RWPE2 (cell line): ENCODE measurements around the gene PPP1R7.

Experiments used
- ATAC-seq: fragments of 200-7000 bp; cut with Tn5 transposase; 3 replicates; pipeline ENCODE4 v1.9.1; 2021; ENCODE audit warnings: low read depth
- DNase-seq: peaks from one replicate; pipeline ENCODE4 v3.0.0-alpha.2; 2020; ENCODE audit warnings: low spot score
- H3K27ac ChIP-seq: fragments of 450-650 bp; 2 replicates; pipeline ENCODE4 v1.5.1; 2017; ENCODE audit warnings: mild to moderate bottlenecking; ENCODE audit not compliant: poor library complexity, severe bottlenecking
- H3K27me3 ChIP-seq: fragments of 250-450 bp; sonication (Bioruptor Pico); 2 replicates; pipeline ENCODE4 v1.5.1; 2021; ENCODE audit warnings: mild to moderate bottlenecking, moderate library complexity; ENCODE audit not compliant: insufficient read depth, poor library complexity, severe bottlenecking
- H3K36me3 ChIP-seq: fragments of 250-450 bp; sonication (Bioruptor Pico); 2 replicates; pipeline ENCODE4 v1.5.1; 2020; ENCODE audit warnings: low read depth, mild to moderate bottlenecking, moderate library complexity
- H3K4me1 ChIP-seq: fragments of 250-450 bp; sonication (Bioruptor Pico); 2 replicates; pipeline ENCODE4 v1.5.1; 2021; ENCODE audit warnings: mild to moderate bottlenecking, moderate library complexity; ENCODE audit not compliant: insufficient read depth, poor library complexity, severe bottlenecking
- H3K4me3 ChIP-seq: fragments of 250-450 bp; sonication (Bioruptor Pico); 2 replicates; pipeline ENCODE4 v1.5.1; 2021; ENCODE audit warnings: mild to moderate bottlenecking, moderate library complexity; ENCODE audit not compliant: severe bottlenecking
- H3K9me3 ChIP-seq: fragments of 250-450 bp; sonication (Bioruptor Pico); 2 replicates; pipeline ENCODE4 v1.5.1; 2021; ENCODE audit warnings: mild to moderate bottlenecking, moderate library complexity; ENCODE audit not compliant: severe bottlenecking
- TF ChIP-seq, protein P1 (sequence below): fragments of 450-650 bp; IDR thresholded peaks from one replicate; pipeline ENCODE4 v1.5.1; 2017; ENCODE audit warnings: mild to moderate bottlenecking, moderate library complexity; ENCODE audit not compliant: poor library complexity, severe bottlenecking

PPP1R7 gene

DNA sequence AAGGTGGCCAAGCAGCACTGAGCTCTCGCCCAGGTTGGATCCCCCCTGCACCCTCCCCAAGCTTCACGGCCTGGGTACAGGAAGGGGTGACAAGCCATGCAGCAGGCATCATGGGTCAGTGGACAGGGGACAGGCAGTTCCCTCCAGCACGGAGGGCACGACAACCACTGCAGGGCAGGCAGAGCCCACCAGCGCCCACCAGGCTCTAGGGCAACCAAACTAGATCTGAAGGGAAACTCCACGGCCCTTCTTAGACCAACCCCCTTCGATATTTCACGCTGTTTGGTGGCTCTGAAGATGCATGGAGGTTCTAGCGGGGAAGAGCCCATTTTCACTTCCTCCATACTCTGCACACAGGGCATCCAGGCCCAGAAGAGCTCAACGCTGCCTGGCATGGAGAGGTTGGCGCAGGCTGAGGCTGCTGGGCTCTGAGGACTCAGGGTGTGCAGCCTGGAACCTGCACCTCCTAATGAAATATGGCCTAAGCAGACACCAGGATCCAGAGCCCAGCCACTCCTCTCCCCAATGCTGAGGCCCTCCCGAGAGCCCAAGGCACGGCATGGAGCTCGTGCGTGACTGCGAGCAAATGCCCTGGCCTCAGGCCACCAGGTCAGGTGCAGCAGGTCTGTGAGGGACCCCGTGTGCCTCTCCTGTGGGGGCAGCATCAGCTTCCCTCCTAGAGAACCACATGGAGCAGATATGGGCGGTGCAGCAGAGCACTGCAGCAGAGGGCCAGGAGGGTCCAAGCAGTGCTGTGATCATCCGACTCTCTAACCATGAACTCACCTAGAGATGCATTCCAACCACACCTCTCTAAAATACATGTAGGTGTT lies 39.4 kb upstream of the PPP1R7 start:
- H3K36me3 ChIP-seq = peaks cover 11% of the 10 kb centered on the region
- H3K27ac ChIP-seq = no peak overlapping the region
- TF ChIP-seq, protein P1, sequence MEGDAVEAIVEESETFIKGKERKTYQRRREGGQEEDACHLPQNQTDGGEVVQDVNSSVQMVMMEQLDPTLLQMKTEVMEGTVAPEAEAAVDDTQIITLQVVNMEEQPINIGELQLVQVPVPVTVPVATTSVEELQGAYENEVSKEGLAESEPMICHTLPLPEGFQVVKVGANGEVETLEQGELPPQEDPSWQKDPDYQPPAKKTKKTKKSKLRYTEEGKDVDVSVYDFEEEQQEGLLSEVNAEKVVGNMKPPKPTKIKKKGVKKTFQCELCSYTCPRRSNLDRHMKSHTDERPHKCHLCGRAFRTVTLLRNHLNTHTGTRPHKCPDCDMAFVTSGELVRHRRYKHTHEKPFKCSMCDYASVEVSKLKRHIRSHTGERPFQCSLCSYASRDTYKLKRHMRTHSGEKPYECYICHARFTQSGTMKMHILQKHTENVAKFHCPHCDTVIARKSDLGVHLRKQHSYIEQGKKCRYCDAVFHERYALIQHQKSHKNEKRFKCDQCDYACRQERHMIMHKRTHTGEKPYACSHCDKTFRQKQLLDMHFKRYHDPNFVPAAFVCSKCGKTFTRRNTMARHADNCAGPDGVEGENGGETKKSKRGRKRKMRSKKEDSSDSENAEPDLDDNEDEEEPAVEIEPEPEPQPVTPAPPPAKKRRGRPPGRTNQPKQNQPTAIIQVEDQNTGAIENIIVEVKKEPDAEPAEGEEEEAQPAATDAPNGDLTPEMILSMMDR = no peak
- no peak overlapping the region for H3K4me3 ChIP-seq
- H3K9me3 ChIP-seq = no peaks in the 10 kb centered on the region
- ATAC-seq (no peak), DNase-seq (no peak)
- no peaks in the 10 kb centered on the region for H3K27me3 ChIP-seq
- no peaks in the 10 kb centered on the region for H3K4me1 ChIP-seq

DNA sequence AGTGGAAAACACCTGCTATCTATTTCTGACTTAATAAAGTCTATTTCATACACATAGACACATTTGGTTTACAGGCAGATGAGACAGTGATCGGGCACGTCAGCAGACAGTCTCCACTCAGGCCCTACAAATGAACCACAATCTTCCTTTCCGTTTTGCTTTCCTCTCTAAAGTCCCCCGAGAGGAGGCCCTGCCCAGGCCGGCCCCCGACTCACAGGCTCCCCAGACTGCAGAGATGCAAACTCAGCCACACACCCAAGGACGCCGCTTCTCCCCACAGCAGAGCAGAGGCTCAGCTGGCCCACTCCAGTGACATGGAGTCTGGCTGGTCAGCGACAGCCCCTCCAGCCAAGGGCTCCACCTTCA lies 38.8 kb upstream of the PPP1R7 start:
- H3K36me3 ChIP-seq = peaks cover 11% of the 10 kb centered on the region
- H3K4me1 ChIP-seq = no peaks in the 10 kb centered on the region
- TF ChIP-seq, protein P1 = no peak
- ATAC-seq = no peak
- no peaks in the 10 kb centered on the region for H3K9me3 ChIP-seq
- H3K4me3 ChIP-seq = no peak overlapping the region
- H3K27me3 ChIP-seq = no peaks in the 10 kb centered on the region
- no peak for DNase-seq
- H3K27ac ChIP-seq = no peak overlapping the region

DNA sequence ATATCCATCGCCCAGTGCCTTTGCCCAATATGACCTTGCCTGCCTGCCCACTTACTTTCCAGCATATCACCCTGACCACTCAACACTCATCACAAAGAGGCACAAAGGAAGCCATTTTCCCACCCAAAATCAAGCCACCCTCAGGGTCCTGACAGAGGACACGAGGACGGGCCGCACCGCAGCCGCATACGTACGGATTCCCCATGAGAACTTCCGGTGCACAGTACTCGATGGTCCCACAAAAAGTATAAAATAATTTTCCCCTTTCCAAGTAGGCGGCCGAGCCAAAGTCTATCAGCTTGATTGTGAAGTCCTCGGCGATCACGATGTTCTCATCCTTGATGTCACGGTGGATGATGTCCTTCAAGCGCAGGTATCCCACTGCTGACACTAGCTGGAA lies 38.2 kb upstream of the PPP1R7 start:
- no peak overlapping the region for H3K27ac ChIP-seq
- ATAC-seq = no peak
- DNase-seq = no peak
- no peak overlapping the region for H3K4me3 ChIP-seq
- H3K36me3 ChIP-seq = peaks cover 11% of the 10 kb centered on the region
- no peaks in the 10 kb centered on the region for H3K27me3 ChIP-seq
- no peaks in the 10 kb centered on the region for H3K4me1 ChIP-seq
- TF ChIP-seq, protein P1 = no peak
- no peaks in the 10 kb centered on the region for H3K9me3 ChIP-seq

DNA sequence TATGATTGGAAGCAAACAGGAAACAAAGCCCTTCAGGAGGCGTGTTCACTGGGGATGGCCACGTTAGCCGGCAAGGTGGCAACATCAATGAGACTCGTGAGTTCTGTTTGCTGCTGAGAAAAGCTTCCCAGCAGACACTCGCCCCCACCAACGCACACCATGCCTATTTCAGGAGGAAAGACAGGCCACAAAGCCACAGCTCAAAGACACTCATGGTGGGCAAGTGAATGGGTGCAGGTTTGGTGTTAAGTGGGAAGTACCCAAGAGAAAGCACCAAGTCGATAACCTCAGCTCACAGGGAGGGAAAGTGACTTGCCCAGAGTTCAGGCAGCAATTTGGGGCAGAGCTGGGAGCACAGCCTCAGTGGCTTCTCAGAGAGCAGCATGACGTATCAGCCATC lies 37.7 kb upstream of the PPP1R7 start:
- Histone ChIP-seq H3K4me1 (no peaks in the 10 kb centered on the region), H3K9me3 (no peaks in the 10 kb centered on the region), H3K4me3 (no peak overlapping the region), H3K36me3 (peaks cover 12% of the 10 kb centered on the region), H3K27ac (no peak overlapping the region), H3K27me3 (no peaks in the 10 kb centered on the region)
- no peak for DNase-seq
- TF ChIP-seq, protein P1 = no peak
- no peak for ATAC-seq

DNA sequence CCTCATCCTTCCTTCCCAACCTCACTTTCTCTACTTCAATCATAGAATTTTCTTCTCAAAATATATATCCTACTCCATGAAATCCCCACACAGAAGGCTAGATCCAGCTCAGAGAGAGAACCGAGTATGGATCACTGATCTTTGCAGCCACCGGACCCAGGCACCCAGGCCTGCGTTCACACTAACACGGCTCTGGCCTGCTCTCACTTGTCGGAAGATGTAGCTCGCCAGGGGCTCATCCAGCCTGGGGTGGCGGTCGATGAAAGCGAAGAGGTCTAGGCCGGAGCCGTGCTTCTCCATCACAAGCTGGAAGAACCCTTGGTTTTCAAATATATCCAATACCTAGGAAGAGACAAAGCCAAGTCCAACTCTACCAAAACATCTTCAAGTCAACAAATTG lies 35.4 kb upstream of the PPP1R7 start:
- Histone ChIP-seq H3K27me3 (no peaks in the 10 kb centered on the region), H3K36me3 (peaks cover 17% of the 10 kb centered on the region), H3K9me3 (no peaks in the 10 kb centered on the region), H3K4me1 (no peaks in the 10 kb centered on the region), H3K4me3 (no peak overlapping the region), H3K27ac (no peak overlapping the region)
- no peak for DNase-seq
- no peak for ATAC-seq
- TF ChIP-seq, protein P1 = no peak
